HG02970 (cell line): ENCODE measurements around the gene TAS1R3.
"Not testable (repeated sequence)": the region's sequence is repeated elsewhere in the genome, so short reads cannot be mapped to it uniquely, and the experiment has no call there.

ENCODE experiments used
- ATAC-seq: cut with Tn5 transposase; IDR thresholded peaks from one replicate; pipeline ENCODE4 v1.9.1; 2021; ENCODE audit warnings: mild to moderate bottlenecking, moderate library complexity, moderate number of reproducible peaks; ENCODE audit not compliant: unreplicated experiment, low FRiP score

TAS1R3 gene

DNA sequence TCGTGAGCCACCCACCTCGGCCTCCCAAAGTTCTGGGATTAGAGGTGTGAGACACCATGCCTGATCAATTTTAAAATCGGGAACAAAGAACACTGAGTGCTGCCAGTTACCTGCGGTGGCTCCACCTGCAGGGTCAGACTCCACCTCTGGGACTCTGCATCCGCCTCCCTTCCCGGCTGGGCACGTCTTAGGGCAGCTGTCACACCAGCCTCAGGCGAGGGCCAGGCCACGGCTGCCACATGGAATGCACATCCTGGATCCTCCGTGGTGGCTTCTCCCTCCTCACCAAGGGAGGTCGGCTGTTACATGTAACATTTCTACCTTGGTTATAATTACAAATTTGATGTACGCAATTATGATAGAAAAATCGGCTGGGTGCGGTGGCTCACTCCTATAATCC is 33.2 kb downstream of the TAS1R3 start:
- ATAC-seq, result no peak

DNA sequence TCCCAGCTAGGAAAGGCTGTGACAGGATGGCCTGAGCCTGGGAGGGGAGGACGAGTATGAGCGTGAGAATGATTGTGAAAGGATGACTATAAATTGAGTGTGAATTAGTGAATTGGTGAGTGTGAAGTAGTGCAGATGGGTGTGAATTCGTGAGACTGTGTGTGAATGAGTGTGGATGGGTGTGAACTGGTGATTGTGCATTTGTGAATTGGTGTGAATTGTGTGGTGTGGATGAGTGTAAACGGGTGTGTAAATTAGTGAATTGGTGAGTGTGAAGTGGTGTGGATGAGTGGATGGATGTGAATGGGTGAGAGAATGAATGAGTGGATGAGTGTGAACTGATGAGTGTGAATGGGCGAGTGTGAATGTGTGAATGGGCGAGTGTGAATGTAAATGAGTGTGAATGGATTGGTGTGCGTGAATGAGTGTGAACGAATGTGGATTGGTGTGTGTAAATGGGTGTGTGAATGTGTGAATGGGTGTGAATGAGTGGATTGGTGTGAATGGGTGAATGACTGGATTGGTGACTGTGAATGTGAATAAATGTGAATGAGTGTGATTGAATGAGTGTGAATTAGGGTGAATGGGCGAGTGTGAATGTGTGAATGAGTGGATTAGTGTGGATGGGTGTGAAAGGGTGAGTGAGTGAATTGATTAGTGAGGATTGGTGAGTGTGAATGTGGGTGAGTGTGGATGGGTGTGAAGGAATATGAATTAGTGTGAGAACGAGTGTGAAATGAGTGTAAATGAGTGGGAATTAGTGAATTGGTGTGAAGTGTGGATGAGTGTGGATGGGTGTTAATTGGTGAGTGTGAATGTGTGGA is 35.0 kb downstream of the TAS1R3 start:
- ATAC-seq, result no peak

DNA sequence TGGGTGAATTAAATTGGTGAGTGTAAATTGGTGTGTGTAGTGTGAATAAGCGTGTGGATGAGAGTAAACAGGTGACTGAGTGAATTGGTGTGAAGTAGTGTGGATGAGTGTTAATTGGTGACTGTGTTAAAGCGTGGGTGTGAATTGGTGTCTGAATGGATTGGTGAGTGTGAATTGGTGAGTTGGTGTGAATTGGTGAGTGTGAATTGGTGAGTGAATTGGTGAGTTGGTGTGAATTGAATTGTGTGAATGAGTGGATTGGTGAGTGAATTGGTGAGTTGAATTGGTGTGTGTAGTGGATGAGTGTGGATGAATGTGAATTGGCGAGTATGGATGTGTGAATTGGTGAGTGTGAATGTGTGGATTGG is 35.6 kb downstream of the TAS1R3 start:
- ATAC-seq, result no peak

DNA sequence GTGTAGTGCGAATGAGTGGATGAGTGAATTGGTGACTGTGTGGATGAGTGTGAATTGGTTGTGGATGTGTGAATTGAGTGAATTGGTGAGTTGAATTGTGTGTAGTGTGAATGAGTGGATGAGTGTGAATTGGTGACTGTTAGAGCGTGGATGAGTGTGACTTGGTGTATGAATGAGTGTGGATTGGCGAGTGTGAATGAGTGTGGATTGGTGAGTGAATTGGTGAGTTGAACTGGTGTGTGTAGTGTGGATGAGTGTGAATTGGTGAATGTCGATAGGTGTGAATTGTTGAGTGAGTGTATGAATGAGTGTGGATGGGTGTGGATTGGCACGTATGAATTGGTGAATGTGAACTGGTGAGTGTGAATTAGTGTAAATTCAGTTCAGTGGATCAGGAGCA is 36.2 kb downstream of the TAS1R3 start:
- no peak for ATAC-seq

DNA sequence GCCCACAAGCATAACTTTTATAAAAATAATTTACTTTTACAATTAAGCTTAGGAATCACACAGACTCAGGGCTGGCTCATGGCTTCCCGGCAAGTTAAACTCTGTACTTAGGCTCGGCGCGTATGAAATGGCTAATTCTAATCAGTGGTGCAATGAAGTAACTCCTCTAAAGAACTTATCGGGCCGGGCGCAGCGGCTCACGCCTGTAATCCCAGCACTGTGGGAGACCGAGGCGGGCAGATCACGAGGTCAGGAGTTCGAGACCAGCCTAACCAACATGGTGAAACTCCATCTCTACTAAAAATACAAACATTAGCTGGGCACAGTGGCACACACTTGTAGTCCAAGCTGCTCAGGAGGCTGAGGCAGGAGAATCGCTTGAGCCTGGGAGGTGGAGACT is 39.0 kb downstream of the TAS1R3 start:
- ATAC-seq, result not testable (repeated sequence)

DNA sequence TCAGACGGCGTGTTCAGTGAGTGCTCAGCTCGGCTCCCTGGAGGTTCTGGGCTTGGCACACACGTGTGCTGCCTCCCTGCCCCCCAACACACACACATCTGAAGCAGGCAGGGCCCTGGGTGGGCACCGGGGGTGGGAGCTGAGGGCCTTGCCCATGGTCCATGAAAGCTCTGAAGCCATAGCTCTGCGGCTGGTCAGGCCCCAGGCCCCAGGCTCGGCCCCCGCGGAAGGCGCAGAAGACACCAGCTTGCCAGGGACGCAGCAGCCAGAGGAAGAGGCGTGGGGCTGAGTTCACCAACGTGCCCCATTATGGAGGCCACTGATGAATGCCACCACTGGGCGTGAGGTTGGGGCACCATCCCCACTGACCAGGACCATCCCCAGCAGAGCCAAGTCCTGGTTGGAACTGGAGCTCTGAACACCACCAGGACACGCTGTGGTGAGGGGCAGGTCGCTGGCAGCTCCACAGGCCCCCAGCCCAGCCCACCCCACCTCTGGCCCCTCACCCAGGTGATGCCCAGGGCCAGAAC is 39.8 kb downstream of the TAS1R3 start:
- ATAC-seq, result no peak

DNA sequence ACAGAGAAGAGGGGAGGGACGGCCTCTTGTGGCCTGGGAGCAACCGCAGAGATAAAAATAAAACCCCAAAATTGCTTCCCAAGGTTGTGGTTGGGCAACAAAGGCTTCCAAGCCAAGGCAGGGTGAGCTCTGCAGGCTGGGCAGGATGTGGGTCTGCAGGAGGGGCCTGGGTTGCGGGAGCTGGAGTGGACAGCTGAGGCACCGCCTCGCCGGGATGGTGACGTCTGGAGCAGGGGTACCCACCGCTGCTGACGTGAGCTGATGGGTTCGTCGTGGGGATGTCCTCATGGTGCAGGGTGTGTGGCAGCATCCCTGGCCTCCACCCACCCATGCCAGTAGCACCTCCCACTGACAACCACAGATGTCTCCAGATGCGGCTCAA is 40.3 kb downstream of the TAS1R3 start:
- ATAC-seq, result no peak

DNA sequence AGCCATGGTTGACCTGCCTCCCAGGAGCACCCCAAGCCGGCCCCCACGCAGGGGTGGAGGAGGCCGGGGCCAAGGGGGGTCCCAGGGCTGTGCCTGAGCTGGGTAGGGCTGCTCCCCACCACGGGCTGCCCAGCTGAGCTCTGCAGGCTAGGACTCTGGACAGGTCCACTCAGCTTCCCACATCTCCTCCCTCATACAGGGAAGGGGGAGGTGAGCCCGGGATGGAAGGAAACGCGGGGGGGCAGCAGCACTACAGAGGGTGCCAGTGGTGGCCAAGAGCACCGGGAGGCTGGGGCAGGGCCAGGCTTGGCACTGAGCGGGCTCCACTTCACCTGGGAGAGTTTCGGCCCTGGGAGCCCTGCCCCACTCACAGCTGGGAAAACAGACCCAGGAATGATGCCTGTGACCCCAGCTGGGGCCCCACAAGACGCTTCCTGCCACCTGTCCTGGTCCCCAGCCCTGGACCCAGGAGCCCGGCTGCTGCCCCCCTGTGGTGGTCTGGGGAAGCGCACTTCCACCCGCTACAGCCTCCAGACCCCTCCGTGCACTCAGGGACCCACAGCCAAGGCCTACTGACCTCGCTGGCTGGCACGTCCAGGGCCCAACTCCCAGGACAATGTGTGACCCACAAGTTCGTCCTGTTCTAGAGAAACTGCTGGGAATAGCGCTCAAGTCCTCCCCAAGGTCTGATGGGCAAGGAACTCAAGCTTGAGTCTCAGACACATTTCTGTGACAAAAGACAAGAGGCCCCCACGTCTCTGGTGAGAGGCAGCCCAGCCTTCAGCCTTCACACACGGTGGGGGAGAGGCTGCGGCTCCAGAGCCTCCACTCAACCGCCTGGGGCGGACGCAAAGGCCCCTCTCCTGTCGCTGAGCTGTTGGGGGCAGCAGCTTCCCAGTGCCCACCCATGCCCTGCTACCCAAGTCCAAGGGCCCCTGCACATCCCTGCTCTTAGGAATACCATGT is 40.9 kb downstream of the TAS1R3 start:
- no peak for ATAC-seq

DNA sequence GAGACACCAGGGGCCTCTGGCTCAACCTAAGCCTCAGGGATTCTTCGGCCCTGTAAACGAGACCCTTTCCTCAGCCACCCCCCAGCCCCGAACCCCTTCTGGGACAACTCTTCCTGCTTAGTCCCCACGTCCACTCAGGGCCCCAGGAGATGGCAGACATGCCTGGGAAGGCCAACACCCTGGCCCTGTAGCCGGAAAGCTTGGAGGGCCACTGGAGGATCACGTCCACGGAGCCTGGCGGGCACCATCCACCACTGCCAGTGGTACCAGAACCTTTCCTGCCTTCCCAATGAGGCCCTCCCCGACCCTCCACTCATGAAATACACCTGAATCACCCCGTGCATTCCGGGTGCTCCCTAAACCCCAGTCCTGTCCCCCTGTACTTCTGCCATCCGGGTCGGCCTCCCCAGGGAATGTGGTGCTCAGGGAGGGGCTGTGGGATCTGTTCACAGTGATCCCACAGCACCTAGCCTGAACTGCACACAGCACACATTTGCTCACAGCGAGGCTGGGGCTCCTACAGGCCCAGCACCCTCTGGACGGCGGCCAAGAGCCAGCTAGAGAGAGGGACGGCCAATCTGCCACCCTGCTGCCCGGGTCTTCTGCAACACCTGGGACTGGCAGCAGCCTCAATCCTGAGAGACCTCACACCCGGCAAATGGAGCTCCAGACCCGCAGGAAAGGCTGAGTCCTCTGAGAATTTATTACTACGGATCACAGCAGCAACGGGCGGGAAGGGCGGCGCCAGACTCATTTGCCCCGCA is 42.2 kb downstream of the TAS1R3 start:
- no peak for ATAC-seq

DNA sequence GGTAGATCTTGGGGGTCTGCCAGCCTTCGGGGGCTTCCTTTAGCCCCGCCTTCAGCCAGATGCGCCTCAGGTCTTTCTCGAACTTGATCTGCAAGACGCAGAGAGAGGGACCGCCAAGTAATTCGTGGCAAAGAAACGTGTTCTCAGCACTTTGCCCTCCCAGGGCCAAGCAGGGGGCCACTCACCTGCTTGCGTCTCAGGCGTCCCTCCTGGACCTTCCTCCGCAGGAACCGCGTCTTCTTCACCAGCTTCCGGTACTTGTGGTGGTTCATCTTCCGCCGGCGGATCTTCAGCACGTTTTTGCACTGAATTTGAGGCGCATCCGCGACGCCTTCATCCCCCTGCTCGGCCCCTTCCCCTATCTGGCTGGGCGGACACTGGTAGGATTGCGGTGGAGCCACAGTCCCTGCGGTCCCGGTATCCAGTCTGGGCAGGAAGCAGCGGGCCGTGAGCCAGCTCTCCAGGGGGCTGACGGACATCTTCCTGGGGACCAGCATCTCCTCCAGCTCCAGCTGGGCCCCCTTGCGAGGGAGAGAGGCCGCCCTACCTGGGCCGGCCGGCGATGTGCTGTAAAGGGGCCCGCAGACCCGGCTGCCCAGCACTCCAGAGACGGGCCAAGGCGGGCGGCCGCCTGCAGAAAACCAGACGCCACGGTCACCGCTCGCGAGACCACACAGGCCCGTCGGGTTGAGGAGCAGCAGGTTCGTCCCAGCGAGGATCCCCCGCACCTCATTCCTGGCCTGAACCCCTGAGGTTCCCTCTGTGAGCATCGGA is 42.9 kb downstream of the TAS1R3 start:
- ATAC-seq, result no peak

DNA sequence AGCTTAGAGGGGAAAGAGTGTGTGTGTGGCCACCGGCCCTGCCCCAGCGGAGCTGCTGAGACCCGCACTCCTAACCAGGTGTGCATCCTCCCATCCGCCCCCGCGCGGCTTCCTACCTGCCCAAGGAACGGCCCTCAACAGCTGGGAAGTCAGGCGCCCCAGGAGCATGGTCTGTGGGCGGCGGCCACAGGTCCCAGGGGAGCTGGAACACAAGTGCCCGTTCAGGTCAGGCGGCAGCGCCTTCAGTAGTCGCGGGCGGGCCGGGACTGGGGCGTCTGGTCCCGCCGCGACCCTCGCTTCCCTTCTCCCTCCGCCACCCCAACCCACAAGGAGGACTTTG is 43.5 kb downstream of the TAS1R3 start:
- ATAC-seq, result no peak

DNA sequence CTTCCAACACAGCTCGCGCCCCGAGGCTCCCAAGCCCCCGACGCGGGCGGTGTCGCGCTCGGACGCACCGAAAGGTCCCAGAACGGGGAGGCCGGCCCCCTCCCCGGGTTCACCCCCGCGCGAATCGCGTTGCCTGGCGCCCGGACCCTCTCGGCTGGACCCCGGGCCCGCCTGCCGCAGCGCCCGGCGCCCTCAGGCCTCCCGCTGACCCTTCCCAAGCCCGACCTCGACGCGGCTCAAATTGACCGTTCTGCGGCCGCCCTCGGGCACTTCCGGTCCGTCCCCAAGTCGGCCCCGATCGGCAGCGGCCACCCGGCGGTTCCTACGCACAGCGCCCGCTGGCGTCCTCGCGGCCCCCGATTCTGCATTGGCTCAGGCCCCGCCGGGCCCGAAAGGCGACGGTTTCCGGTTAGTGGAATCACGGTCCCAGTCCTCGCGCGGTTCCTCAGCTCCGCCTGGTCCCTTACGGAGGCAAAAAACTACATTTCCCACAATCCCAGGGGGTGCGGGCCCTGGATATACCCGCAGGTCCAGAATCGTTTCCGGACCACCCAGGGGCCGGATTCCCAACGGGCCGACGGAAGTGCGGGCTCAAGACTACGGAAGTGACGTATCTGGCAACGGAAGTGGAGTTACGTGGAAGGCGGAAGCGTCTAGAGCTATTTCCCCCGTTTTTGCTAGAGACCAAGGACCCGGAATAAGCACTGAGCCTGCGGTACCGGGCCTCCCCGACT is 44.0 kb downstream of the TAS1R3 start, which contains the start of gene AURKAIP1:
Gene AURKAIP1 (minus strand): TSS at position 279 of the 734 bp plus-strand sequence. CDS start 451 bp downstream, outside the sequence.
- peak; percentile 89 for ATAC-seq

DNA sequence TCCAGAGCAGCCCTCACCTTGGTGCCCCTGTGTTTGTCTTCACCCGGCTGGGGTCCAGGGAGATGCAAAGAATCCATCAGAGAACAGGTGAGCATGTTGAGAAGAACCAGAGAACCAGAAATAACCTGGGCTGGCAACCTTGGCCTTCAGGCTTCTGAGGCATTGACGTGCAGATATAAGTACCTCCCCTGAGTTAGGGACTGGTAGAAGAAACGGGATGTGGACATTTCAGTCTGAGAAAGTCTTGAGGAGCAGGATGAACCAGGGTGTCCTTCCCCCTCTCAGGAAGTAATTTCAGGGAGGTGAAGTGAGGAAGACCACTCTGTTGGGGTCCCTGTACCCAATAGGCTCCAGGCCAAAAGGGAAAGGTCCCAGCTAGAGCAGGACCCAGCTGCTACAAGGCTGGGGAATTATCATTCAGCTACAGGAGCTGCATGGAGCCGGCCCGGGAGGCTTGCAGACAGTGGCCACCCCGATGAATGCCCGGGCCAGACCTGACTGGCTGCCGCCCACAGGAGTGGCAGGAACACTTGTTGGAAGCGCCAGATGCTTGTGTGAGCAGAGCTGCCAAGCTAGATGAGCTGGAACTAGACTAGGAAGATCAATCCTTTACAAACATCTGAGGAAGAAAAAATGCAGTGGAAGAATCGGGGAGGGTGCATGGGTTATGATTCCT is 45.6 kb downstream of the TAS1R3 start:
- no peak for ATAC-seq

DNA sequence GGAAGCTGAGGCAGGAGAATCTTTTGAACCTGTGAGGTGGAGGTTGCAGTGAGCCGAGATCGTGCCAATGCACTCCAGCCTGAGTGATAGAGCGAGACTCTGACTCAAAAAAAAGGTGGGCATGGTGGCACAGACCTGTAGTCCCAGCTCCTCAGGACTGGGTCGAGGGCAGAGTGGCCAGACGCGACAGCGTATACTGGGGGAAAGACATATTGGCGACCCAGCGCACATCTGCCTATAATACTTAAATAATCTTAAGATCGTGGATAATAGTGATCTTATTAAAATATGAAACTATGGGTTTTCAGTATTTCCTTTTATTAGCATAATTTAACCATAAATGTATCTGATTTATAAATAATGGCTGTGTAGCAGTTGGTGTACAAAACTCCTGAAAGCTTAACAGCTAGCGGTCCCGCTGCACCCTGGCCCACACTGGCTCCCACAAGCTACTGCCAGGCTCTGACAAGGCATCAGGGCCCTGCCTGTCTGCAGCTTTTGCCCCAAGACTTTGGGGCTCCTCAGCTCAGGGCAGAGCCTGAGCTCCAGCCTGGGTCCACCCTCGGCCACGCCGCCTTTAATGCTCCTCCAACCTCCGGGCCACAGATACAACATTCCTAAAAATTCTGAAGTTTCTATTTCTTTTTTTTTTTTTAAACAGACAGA is 46.6 kb downstream of the TAS1R3 start:
- ATAC-seq, result no peak

DNA sequence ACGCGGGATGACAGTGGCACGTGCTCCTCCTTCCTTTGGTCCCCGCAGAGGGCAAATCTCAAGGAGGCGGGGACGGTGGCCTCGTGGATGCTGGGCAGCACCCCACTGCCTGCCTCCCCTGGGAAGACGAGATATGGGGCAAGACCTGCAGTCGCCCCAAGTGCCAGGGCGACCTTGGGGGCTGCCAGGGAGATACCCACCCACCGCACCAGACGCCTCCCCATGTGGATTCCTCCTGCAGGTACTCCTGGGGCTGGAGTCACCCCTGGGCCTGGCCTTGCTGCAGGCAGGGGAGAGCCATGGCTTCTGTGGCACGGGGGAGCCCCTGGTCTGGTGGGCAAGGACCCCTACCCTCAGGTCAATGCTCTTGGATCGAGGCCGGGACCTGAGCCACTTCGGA is 49.8 kb downstream of the TAS1R3 start:
- no peak for ATAC-seq

DNA sequence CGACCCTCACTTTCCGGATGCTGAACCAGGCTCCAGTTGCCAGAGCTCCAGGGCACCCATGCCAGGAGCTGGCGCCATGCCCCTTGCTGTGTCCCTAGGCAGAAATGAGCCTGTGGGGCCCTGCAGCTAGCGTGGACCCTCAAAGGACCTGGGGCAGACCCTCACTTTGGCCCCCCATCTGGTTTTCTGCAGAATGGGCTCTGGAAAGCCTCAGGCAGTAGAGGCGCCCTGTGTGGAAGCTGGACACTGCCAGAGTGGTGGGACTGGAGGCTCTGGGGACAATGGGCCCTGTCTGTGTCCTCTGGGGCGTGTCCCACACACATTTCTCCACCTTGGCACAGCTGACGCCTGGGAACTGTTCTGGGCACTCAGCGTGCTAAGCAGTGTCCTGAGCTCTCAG is 50.2 kb downstream of the TAS1R3 start:
- ATAC-seq, result no peak
